Ovary (tissue), 3 donors: ENCODE measurements around the gene ARL6IP6.

ENCODE experiments used
- CTCF ChIP-seq, 3 donors: fragments of 450-650 bp in 2 of 3; fragments of 200-600 bp in 1 of 3; IDR thresholded peaks; one replicate each; pipeline versions ENCODE4 v1.5.1 to v1.8.0; 2016 to 2022; ENCODE audit warnings: antibody characterized with exemption in 3 of 3, mild to moderate bottlenecking in 1 of 3
- EP300 ChIP-seq: sonication (generic); formaldehyde crosslinking; IDR thresholded peaks from one replicate; pipeline ENCODE4 v1.6.1; 2017; ENCODE audit warnings: antibody characterized with exemption
- POLR2A ChIP-seq: fragments of 450-650 bp; IDR thresholded peaks from one replicate; pipeline ENCODE4 v1.6.1; 2017; ENCODE audit warnings: antibody characterized with exemption, mild to moderate bottlenecking, moderate library complexity
- donor health status: DM: no; HTN: no; CAD: no.

DNA sequence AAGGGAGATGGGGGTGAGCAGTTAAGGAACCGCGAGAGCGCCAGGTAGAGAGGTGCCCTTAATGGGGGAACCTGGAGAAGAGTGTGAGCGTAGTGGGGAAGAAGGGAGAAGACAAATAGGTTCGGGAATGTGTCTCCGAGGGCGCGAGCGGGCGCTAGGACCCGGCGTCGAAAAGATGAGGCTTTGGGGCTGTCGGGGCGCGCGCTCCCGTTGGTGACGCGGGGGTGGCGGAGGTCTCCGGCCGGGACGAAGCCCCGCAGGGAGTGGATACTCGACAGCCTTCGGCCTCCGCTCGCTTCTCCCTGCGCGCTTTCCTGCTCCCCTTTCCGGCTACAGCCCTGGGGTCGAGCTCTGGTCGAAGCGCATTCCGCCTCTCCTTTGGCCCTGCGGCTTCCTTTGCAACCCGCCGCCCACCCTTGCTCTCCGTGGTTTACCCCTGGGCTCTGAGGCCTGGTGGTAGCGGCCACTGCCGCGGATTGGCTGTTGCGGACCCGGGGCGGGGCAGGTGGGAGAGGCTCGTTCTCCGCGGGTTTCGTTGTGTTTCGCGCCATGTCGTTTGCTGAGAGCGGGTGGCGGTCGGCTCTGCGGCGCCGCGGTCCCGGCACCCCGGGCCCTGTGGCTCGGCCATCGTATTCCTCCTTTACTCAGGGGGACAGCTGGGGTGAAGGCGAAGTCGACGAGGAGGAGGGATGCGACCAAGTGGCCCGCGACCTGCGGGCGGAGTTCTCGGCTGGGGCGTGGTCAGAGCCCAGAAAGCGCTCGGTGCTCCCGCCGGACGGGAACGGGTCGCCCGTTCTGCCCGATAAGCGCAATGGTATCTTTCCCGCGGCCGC is at the start of gene ARL6IP6:
- TF ChIP-seq CTCF (IDR thresholded peaks at IDR 0.05) (no peak), POLR2A (peak; percentile 65), EP300 (no peak)
